ENCODE results near the gene RHEBL1.

Gene RHEBL1

GRCh38 chr12:49094975-49095365 lies 25.2 kb upstream of the RHEBL1 start:
- no peak overlapping the region for H3K27ac ChIP-seq
- POLR2A ChIA-PET (ENCODE audit: low non-redundant PET), result no interaction called here
- CTCF ChIA-PET, result interaction anchor here (0.8 to 1.0 kb wide), 3 partner anchors 9 to 31 kb away, joined by 3 to 7 read pairs (median 3); no protein-coding TSS in a partner anchor
- no peak for DNase-seq (ENCODE audit: low spot score)
- TF ChIP-seq, protein P1, sequence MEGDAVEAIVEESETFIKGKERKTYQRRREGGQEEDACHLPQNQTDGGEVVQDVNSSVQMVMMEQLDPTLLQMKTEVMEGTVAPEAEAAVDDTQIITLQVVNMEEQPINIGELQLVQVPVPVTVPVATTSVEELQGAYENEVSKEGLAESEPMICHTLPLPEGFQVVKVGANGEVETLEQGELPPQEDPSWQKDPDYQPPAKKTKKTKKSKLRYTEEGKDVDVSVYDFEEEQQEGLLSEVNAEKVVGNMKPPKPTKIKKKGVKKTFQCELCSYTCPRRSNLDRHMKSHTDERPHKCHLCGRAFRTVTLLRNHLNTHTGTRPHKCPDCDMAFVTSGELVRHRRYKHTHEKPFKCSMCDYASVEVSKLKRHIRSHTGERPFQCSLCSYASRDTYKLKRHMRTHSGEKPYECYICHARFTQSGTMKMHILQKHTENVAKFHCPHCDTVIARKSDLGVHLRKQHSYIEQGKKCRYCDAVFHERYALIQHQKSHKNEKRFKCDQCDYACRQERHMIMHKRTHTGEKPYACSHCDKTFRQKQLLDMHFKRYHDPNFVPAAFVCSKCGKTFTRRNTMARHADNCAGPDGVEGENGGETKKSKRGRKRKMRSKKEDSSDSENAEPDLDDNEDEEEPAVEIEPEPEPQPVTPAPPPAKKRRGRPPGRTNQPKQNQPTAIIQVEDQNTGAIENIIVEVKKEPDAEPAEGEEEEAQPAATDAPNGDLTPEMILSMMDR (conservative IDR thresholded peaks at IDR 0.05; ENCODE audit: low read depth), result no peak

DNA sequence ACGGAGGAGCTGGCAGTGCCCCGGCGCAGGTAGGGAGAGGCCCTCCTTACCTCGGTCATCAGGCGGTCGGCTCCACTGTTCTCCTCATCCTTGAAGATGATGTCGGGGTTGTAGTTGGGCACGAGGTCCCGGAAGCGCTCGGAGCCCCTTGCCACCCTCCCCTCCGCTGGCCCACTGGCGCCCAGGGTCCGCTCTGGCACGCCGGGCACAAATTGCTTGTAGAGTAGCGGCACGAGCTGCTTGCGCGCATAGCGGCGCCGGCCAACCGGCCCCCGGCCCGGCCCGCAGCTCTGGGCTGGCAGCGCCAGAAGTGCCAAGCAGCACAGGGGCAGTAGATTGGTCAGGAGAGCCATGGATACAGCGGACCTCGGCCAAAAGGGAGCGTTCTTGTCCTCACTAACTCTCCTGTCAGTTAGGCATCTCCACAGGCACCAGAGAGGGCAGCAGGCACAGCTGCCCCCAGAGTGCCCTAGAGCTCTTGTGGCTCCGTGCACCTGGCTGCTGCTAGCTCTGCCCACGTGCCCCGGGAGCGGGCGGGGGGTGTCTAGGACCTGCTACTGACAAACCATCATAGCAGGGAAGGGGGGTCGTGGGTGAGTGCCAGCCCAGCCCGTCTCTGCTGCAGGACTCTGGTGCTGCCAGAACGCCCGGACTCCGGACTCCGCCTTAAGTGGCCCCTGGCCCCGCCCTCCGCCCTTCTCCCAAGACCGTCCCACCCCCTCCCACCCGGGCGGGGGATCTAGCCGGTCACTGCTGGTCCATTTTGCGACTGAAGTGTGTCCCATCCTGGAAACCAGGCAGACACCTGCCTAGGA lies 24.6 kb upstream of the RHEBL1 start, which contains the start of gene DHH:
DHH (minus strand) TSS at position 642 of the 815 bp plus-strand sequence; CDS start at position 353, 289 bp downstream.
- H3K27ac ChIP-seq, result no peak within 1 kb of the TSS
- POLR2A ChIA-PET (ENCODE audit: low non-redundant PET), result no interaction called here
- CTCF ChIA-PET, result interaction anchor here (0.5 to 1.0 kb wide), 4 partner anchors 8 to 37 kb away, joined by 3 to 7 read pairs (median 4); partner anchors contain the start of gene TUBA1B
- TF ChIP-seq, protein P1 (conservative IDR thresholded peaks at IDR 0.05; ENCODE audit: low read depth), result no peak
- DNase-seq (ENCODE audit: low spot score), result no peak

DNA sequence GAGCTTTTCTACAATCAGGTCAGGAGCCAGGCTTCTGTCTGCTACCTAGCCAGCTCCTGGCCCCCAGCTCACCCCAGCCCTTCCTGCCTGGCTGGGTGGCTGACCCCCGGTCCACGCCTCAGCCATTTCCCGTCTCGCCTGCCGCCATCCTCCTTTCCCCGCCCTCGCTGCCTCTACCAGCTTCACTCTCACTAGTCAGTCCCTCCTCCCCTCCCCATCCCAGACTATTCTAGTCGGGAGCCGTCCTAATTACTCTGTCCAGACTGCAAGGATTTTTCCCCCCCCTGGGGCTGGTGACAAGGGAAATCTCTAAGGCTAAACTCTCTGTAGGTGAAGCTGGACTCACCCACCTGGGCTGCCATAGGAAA lies 24.0 kb upstream of the RHEBL1 start:
- no peak overlapping the region for H3K27ac ChIP-seq
- ChIA-PET CTCF (interaction anchor here (0.5 to 0.9 kb wide), 2 partner anchors 37 kb away, joined by 3 to 5 read pairs; partner anchors contain the start of gene TUBA1B), POLR2A (ENCODE audit: low non-redundant PET) (no interaction called here)
- TF ChIP-seq, protein P1 (conservative IDR thresholded peaks at IDR 0.05; ENCODE audit: low read depth), result no peak
- DNase-seq (ENCODE audit: low spot score), result no peak

DNA sequence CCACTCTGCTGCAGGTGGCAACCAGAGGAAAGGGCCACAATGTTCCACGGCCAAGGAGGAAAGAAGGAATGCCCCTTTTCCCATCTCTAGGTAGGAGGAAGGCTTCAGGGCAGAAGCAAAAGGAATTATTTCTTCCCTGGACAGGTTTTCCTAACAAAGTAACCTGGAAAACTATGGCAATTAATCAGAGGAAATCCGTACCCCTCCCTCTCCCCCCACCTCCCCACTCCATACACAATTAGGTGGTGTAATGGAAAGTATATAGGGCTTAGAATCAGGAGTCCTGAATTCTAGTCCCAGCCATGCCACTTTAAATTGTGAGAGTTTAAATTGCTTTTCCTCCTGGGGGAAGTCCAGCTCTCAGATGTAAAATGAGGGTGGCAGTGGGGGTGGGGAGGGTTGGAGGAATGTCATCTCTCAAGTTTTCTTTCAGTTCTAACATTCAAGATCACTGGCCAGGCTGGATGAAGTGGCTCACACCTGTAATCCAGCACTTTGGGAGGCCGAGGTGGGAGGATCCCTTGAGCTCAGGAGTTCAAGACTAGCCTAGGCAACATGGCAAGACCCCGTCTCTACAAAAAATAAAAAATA lies 23.1 kb upstream of the RHEBL1 start:
- DNase-seq (ENCODE audit: low spot score), result no peak
- TF ChIP-seq, protein P1 (conservative IDR thresholded peaks at IDR 0.05; ENCODE audit: low read depth), result no peak
- ChIA-PET CTCF (interaction anchor here (0.8 to 1.5 kb wide), 5 partner anchors 9 to 75 kb away, joined by 3 to 7 read pairs (median 6); partner anchors contain the start of gene LMBR1L), POLR2A (ENCODE audit: low non-redundant PET) (no interaction called here)
- no peak overlapping the region for H3K27ac ChIP-seq

- ChIA-PET POLR2A (ENCODE audit: low non-redundant PET) (no interaction called here), CTCF (interaction anchor here (0.6 to 1.5 kb wide), 9 partner anchors 8 to 74 kb away, joined by 3 to 7 read pairs (median 4); partner anchors contain the start of gene LMBR1L)
- DNase-seq (ENCODE audit: low spot score), result peak; percentile 57
Measured at GRCh38 chr12:49092086-49092815, 22.5 kb upstream of the RHEBL1 start.

More at GRCh38 chr12:49092086-49092815, 22.5 kb upstream of the RHEBL1 start:
- H3K27ac ChIP-seq, result no peak overlapping the region
- TF ChIP-seq, protein P1 (conservative IDR thresholded peaks at IDR 0.05; ENCODE audit: low read depth), result peak; percentile 61

All from RWPE1 (cell line).